Stimulated activated effector memory CD8-positive, alpha-beta T cell treated with anti-CD3 and anti-CD28 coated beads, Interleukin-12 subunit alpha, Interleukin-12 subunit beta, amount 100 ng/mL, for 72 hours (primary cell): Measurements from ENCODE around the gene OR5K2.

Experiments used
- ATAC-seq: fragments of 150-1000 bp; cut with Tn5 transposase; 2 replicates; pipeline ENCODE4 v1.10.0; 2021
- DNase-seq, 2 donors: peaks; one replicate each; pipeline ENCODE4 v3.0.0; 2021 to 2022; ENCODE audit warnings: low spot score in 2 of 2
- H3K27ac Mint-ChIP-seq: one replicate; pipeline ENCODE4 v1.8.0; 2022; ENCODE audit warnings: mild to moderate bottlenecking, mixed read lengths
- H3K36me3 Mint-ChIP-seq: one replicate; pipeline ENCODE4 v1.8.0; 2022; ENCODE audit warnings: mild to moderate bottlenecking, mixed read lengths
- H3K4me1 Mint-ChIP-seq: one replicate; pipeline ENCODE4 v1.8.0; 2022; ENCODE audit warnings: mixed read lengths
- H3K4me3 Mint-ChIP-seq: one replicate; pipeline ENCODE4 v1.8.0; 2022; ENCODE audit warnings: mild to moderate bottlenecking, mixed read lengths
- H3K9me3 Mint-ChIP-seq: one replicate; pipeline ENCODE4 v1.8.0; 2022; ENCODE audit warnings: mixed read lengths

OR5K2 gene

DNA sequence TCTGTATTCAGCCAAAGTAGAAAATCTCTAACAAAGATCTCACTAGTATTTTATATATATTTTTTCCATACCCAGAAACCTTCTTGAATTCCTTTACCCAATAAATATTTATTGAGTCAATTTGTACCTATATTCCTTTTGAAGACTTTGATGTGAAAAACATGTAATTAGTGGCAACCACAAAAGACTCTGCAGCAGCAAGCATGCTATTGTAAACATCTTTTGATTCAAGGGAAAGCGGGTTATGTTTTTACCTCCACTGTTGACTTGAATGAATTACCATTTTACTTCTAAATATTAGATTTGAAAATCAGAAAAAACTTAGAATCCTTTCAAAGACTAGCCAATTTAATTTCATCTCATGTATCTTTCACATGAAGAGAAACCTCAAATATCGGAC lies 36.7 kb downstream of the OR5K2 start:
- ATAC-seq (no peak), DNase-seq (no peak)
- Mint-ChIP-seq H3K36me3 (peaks cover 70% of the 10 kb centered on the region), H3K9me3 (no peaks in the 10 kb centered on the region), H3K4me1 (peaks cover 32% of the 10 kb centered on the region), H3K27ac (no peak overlapping the region), H3K4me3 (peak overlapping the region; percentile 26)

DNA sequence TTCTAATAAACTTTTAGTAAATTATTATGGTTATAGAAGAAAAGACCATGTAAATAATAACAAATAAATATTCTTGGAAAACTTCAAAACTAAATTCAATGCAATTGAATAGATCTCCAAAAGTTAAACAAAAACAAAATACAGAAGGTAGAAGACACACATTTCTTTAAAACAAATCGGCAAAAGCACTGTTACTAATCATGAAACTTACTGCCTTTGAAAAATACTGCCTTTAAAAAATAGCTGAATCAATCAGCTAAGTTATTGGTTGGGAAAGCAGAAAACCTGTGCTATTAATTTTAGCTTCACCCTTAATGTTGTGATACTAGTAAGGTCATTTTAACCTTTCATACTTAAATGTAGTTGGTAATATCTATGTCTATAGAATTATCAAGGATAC lies 37.3 kb downstream of the OR5K2 start:
- no peak overlapping the region for H3K27ac Mint-ChIP-seq
- no peak overlapping the region for H3K4me3 Mint-ChIP-seq
- ATAC-seq (no peak), DNase-seq (no peak)
- peaks cover 35% of the 10 kb centered on the region for H3K4me1 Mint-ChIP-seq
- H3K36me3 Mint-ChIP-seq, result peaks cover 68% of the 10 kb centered on the region
- H3K9me3 Mint-ChIP-seq, result no peaks in the 10 kb centered on the region

DNA sequence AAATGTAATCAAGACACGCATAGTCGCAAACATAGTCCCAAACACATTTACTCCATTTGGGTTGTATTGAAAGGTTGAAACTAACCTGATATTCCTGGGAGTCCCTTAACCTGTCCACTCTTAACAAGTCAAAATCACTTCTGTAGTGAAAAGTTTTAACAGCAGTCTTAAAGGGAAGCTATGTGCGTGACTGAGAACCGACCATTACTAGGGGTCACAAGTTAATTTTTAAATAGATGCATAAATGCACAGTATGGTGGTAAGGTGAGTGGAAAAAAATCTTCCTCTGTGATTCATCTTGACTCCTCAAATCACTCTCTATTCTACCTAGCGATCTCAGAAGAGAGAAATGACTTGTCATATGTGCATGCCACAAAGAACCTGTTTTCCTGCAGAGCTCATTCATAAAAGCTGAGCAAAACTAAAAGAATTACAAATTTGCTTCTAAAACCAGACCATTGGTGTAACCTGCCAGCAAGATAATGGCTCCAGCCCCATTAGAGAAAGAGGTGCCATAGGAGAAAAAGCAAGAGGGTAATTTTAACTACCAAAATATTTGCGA lies 39.1 kb downstream of the OR5K2 start:
- peaks cover 51% of the 10 kb centered on the region for H3K36me3 Mint-ChIP-seq
- H3K9me3 Mint-ChIP-seq, result no peaks in the 10 kb centered on the region
- DNase-seq (no peak), ATAC-seq (peak; percentile 95)
- peak overlapping the region; percentile 55 for H3K4me3 Mint-ChIP-seq
- H3K27ac Mint-ChIP-seq, result peak overlapping the region; percentile 92
- H3K4me1 Mint-ChIP-seq, result peaks cover 39% of the 10 kb centered on the region

DNA sequence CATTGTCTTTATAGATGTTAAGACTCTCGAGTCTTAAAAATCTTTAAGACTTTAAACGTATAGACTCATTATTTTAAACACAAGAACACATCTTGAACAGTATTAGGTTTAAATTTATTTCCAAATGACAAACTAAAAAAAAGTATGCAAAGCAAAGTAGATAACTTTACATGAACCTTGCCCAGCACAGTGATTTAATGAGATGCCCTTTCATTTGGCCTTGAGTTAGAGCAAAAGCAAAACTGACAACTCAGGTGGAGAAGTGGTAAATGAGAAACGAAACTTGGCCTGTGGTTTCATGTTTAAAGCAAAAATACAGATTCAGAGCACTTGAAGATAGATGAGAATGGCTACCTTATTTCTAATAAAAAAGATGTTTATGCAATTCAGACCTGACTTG lies 42.9 kb downstream of the OR5K2 start:
- peaks cover 51% of the 10 kb centered on the region for H3K4me1 Mint-ChIP-seq
- H3K36me3 Mint-ChIP-seq, result peaks cover 26% of the 10 kb centered on the region
- no peaks in the 10 kb centered on the region for H3K9me3 Mint-ChIP-seq
- peak overlapping the region; percentile 1 for H3K27ac Mint-ChIP-seq
- ATAC-seq, result peak; percentile 66
- peak overlapping the region; percentile 8 for H3K4me3 Mint-ChIP-seq
- no peak for DNase-seq

DNA sequence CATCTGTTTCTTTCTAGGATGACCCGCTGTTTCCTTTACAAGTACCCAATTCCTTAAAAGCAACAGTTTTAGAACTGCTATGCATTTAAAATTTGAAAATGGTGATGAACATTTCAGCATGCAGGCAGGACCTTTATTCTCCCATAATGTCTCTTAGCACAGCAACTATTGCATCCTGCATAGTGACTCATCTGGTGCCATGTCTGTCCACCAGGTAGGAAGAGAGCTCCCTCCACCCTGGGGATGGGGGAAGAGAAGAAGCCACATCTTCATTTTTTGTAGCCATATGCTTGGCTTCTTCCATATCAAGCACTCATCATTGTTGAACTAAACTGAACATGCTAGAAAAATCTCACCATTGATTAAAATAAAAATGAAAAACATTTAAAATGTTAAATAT lies 44.2 kb downstream of the OR5K2 start:
- no peak for ATAC-seq
- H3K9me3 Mint-ChIP-seq, result no peaks in the 10 kb centered on the region
- H3K27ac Mint-ChIP-seq, result no peak overlapping the region
- peaks cover 19% of the 10 kb centered on the region for H3K36me3 Mint-ChIP-seq
- peaks cover 53% of the 10 kb centered on the region for H3K4me1 Mint-ChIP-seq
- no peak for DNase-seq
- H3K4me3 Mint-ChIP-seq, result peak overlapping the region; percentile 20

DNA sequence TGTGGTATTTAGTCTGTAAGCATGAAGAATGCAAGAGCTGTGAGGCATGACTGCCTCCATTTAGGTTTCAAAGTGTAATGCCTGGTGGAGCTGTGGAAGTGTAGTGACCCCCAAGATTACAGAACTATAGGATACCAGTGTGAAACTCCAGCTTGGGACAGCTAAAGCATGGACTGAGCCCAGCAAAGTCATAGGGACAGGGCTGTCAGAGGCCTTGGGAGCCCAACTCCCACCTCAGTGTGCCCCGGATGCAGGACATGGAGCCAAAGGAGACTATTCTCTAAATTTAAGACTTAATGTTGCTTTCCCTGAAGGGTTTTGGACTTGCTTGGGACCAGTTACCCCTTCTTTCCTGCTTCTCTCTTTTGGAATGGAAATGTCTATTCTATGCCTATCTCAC lies 45.1 kb downstream of the OR5K2 start:
- DNase-seq, result no peak
- Mint-ChIP-seq H3K4me1 (peaks cover 47% of the 10 kb centered on the region), H3K27ac (peak overlapping the region; percentile 14), H3K9me3 (no peaks in the 10 kb centered on the region), H3K36me3 (peaks cover 15% of the 10 kb centered on the region), H3K4me3 (no peak overlapping the region)
- ATAC-seq, result no peak

DNA sequence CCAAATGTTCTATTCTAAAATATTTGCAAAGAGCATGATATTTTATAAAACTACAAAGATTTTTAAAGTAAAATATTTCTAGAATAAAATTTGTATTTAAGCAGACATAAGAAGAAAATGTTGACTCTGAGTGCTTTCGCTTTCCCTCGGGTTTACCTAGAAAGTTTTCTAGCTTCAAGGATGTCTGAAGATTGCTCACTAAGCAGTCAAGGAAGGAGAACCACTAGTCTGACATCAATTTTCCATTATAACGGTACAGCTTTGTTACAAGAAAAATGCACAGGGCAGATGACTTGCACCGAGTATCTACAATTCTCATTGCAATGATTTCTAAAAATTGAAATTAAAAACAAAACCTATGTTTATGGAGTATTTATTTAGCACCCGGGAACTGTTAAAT lies 48.5 kb downstream of the OR5K2 start:
- ATAC-seq, result peak; percentile 95
- Mint-ChIP-seq H3K4me1 (peaks cover 40% of the 10 kb centered on the region), H3K4me3 (peak overlapping the region; percentile 40), H3K36me3 (peaks cover 8% of the 10 kb centered on the region), H3K9me3 (no peaks in the 10 kb centered on the region), H3K27ac (peak overlapping the region; percentile 89)
- DNase-seq, result no peak
